Ammon's horn (tissue), 1 donor: ENCODE results near the gene C1orf159.

Source experiments
- DNase-seq: peaks from one replicate; pipeline ENCODE4 v3.0.0-alpha.2; 2016; ENCODE audit warnings: low spot score

Gene C1orf159

DNA sequence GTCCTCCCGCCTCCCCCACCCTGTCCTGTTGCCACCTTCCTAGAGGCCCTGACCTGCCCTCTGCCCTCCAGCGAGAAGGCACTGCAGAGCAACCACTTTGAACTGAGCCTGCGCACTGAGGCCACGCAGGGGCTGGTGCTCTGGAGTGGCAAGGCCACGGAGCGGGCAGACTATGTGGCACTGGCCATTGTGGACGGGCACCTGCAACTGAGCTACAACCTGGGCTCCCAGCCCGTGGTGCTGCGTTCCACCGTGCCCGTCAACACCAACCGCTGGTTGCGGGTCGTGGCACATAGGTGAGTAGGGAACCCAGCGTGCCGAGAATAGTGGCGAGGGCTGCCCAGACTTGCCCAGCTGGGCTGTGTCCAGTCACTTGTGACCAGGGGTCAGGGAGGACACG is 62.2 kb downstream of the C1orf159 start:
- DNase-seq: no peak

DNA sequence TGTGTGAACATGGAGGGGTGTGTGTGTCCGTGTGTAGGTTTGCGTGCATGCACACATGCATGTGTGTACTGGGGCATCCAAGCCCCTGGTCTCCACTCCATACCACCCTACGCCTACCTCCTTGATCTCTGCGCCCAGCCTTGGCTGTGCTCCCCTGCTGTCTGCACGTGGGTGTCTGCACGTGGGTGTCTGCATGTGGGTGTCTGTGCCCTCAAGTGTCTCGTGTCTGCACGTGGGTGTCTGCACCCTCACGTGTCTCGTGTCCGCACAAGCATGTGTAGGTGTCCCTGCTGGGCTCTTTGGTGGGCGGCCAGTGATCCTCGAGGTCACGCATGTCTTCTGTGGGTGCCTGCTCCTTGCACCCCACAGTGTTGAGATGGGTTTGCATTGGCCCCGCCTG is 62.9 kb downstream of the C1orf159 start:
- no peak for DNase-seq

DNA sequence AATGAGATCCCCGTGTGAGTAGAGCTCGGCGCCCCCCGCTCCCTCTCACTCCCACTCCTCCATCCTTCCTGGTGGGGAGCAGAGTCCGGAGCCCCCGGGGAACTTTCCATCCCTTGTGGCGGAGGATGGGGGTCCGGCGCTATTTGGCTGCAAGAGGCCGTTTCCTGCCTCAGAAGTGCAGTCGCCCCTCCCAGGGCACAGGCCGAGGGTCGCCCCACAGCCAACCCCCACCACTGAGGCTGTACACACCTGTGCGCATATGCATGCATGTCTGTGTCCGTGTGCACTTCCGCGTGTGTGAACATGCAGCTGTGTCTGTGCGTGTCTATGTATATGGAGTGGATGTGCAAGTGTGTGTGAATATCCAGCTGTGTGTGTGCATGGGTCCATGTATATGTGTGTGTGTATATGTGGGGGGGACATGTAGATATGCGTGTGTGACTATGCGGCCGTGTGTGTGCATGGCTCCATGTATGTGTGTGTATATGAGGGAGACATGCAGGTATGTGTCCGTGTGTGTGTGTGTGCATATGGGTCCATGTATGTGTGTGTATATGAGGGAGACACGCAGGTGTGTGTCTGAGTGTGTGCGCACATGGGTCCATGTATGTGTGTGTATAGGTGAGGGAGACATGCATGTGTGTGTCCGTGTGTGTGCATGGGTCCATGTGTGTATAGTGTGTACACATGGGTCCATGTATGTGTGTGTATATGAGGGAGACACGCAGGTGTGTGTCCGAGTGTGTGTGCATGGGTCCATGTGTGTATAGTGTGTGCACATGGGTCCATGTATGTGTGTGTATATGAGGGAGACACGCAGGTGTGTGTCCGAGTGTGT is 63.7 kb downstream of the C1orf159 start:
- no peak for DNase-seq

DNA sequence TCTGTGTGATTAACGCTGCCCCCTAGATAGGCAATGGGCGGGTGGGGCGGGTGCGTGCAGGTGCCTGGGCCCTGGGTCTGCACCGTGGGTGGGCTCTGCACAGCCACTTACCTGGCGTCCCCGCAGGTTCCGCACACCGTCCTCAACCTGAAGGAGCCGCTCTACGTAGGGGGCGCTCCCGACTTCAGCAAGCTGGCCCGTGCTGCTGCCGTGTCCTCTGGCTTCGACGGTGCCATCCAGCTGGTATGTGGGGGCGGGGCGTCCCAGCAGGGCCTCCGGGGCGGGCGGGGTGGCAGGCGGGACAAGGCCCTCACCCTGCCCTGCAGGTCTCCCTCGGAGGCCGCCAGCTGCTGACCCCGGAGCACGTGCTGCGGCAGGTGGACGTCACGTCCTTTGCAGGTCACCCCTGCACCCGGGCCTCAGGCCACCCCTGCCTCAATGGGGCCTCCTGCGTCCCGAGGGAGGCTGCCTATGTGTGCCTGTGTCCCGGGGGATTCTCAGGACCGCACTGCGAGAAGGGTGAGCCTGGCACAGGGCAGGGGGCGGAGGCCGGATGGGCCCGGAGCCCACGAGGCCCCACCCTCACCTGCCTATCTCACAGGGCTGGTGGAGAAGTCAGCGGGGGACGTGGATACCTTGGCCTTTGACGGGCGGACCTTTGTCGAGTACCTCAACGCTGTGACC is 64.6 kb downstream of the C1orf159 start:
- no peak for DNase-seq

DNA sequence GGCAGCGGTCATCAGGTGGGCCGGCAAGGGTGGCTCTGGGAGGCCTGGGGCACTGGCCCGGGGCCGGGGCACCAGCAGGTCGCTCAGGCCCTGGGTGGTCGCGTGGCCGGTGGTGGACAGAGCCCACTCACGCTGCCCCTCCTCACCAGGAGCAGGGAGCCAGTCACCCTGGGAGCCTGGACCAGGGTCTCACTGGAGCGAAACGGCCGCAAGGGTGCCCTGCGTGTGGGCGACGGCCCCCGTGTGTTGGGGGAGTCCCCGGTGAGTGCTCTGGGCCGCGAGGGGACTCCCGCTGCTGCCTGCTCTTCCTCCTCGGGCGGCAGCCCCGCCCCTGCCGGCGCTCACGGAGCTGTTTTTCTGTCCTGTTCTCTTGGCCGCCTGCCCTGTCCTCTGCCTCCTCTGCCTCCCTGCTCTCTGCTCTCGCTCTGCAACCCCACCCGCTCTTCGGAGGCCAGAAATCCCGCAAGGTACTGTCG is 65.3 kb downstream of the C1orf159 start:
- no peak for DNase-seq

DNA sequence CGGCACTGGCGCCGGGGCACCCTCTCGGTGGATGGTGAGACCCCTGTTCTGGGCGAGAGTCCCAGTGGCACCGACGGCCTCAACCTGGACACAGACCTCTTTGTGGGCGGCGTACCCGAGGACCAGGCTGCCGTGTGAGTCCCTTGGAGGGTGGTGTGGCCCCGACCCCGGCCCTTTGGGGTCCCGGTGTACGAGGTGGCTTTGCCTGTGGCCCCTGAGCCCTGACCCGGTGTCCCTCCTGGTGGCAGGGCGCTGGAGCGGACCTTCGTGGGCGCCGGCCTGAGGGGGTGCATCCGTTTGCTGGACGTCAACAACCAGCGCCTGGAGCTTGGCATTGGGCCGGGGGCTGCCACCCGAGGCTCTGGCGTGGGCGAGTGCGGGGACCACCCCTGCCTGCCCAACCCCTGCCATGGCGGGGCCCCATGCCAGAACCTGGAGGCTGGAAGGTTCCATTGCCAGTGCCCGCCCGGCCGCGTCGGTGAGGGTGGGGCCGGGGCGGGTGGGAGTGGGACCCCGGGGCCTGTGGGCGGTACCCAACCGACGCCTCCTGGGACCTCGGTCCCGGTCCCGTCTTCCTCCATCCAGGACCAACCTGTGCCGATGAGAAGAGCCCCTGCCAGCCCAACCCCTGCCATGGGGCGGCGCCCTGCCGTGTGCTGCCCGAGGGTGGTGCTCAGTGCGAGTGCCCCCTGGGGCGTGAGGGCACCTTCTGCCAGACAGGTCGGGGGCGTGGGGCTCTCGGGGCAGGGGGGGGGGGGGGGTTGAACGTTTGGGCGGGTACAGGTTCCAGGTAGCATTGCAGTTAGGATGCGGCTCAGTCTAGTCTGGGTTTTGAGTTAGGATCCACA is 66.3 kb downstream of the C1orf159 start:
- DNase-seq: no peak

DNA sequence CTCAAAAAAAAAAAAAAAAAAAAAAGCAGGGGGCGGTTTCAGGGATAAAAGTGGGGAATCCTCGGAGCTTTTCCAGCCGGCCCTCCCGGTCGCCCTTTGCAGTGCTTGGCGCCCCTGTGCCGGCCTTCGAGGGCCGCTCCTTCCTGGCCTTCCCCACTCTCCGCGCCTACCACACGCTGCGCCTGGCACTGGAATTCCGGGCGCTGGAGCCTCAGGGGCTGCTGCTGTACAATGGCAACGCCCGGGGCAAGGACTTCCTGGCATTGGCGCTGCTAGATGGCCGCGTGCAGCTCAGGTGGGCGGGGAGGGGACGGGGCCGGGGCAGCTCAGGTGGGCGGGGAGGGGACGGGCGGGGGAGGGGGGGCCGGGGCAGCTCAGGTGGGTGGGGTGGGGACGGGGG is 67.1 kb downstream of the C1orf159 start:
- no peak for DNase-seq

DNA sequence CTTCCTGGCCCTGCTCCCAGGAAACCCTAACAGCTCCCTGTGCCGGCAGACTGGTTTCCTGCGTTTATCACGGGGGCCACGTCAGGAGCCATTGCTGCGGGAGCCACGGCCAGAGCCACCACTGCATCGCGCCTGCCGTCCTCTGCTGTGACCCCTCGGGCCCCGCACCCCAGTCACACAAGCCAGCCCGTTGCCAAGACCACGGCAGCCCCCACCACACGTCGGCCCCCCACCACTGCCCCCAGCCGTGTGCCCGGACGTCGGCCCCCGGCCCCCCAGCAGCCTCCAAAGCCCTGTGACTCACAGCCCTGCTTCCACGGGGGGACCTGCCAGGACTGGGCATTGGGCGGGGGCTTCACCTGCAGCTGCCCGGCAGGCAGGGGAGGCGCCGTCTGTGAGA is 67.9 kb downstream of the C1orf159 start:
- DNase-seq: no peak

DNA sequence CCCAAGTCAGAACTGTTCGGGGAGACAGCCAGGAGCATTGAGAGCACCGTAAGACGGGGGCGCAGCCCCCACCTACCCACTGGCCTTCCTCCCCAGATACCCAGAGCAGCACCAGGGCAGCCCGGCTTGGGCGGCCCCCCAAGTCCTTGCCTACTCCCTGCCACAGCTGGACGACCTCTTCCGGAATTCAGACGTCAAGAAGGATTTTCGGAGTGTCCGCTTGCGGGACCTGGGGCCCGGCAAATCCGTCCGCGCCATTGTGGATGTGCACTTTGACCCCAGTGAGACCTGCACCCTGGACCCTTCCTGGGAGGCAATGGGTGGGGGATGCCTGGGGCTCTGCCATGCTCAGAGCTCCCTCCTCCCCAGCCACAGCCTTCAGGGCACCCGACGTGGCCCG is 68.5 kb downstream of the C1orf159 start:
- no peak for DNase-seq

DNA sequence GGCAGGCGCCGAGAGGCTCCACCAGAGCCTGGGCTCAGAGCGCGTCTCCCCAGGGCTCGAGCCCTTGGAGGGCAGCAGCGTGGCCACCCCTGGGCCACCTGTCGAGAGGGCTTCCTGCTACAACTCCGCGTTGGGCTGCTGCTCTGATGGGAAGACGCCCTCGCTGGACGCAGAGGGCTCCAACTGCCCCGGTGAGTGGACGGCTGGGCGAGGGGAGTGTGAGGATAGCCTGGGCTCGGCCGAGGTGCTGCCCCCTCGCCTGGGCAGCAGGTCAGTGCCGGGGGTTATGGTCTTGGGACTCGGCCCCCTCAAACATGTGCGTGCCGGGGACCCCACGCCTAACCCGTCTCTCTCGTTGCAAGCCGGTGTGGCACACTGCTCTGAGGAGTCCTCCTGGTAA is 69.1 kb downstream of the C1orf159 start:
- DNase-seq: no peak

DNA sequence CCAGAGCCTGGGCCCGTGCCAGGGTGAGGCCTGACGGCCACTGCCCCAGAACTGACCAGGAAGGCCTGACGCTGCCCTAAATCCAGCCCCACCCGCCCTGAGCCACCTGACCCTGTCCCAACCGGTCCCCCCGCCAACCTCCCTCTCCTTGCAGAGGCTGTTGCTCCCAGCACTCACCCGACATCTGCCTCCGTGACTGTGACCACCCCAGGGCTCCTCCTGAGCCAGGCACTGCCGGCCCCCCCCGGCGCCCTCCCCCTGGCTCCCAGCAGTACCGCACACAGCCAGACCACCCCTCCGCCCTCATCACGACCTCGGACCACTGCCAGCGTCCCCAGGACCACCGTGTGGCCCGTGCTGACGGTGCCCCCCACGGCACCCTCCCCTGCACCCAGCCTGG is 69.6 kb downstream of the C1orf159 start:
- no peak for DNase-seq

DNA sequence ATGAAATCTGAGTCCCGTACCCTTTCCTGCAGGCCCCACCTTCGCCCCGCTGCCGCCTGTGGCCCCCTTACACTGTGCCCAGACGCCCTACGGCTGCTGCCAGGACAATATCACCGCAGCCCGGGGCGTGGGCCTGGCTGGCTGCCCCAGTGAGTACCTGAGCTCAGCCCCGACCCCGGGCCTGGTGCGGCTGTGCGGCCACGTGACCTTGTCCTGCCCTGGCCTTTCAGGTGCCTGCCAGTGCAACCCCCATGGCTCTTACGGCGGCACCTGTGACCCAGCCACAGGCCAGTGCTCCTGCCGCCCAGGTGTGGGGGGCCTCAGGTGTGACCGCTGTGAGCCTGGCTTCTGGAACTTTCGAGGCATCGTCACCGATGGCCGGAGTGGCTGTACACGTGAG is 70.8 kb downstream of the C1orf159 start:
- no peak for DNase-seq

DNA sequence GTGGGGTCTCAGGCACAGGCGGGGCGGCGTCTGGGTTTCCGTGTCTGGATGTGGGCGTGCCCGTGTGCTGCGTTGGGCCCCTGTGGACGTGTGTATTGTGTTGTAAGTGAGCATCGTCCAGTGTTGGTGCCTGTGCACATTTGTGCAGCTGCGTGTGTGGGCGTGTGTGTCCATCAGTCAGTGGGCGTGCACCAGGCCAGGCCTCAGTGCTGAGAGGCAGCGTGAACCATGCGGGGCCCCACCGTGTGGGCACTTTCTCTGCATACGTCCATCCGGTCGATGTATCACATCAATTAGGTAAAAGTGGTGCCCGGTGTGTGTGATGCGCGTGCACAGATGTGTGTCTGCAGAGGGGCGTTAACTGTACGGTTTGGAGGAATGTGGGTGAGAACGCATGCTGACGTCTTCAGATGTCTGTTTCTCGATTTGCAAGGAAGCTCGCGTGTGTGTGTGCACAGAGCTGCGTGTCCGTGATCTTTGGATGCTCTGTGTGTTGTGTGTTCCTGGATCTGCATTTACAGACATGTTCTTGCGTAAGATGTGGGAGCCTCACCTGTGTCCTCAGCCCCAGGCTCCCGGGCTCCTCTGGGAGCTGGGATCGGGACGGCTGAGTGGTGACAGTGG is 71.3 kb downstream of the C1orf159 start:
- no peak for DNase-seq

DNA sequence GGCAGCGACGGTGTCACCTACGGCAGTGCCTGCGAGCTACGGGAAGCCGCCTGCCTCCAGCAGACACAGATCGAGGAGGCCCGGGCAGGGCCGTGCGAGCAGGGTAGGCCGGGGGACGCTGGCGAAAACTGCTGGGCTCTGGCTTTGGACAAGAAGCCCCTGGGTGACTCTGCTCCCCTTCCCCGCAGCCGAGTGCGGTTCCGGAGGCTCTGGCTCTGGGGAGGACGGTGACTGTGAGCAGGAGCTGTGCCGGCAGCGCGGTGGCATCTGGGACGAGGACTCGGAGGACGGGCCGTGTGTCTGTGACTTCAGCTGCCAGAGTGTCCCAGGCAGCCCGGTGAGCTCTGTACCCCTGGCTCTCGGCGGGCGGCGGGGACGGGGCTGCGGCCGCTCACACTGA is 72.0 kb downstream of the C1orf159 start:
- no peak for DNase-seq

DNA sequence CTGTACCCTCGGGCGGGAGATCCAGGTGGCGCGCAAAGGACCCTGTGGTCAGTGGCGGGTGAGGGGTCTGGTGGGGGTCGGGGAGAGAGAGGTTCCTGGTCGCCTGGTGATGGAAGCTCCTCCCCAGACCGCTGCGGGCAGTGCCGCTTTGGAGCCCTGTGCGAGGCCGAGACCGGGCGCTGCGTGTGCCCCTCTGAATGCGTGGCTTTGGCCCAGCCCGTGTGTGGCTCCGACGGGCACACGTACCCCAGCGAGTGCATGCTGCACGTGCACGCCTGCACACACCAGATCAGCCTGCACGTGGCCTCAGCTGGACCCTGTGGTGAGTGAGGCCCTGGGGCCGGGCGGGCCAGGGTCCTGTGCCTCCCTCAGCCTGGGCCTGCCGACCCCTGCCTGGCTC is 72.5 kb downstream of the C1orf159 start:
- DNase-seq: no peak

DNA sequence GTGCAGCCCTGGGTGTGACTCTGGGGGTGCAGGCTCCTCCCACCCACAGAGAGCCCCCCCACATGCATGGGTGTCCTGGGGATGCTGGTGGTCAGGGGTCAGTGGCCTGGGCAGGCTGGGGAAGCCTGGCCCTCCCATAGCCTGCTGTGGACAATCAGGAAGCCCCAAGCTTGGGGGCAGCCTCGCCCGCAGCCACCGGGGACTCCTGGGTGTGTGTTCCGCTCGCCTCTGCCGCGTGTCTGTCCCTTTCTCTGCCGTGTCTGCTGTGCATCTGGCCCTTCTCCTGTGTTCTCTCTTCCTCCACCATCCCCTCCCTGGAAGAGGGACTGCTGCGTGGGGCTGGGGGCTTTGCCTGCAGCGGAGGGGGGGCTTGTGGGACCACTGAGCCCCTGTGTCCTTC is 73.1 kb downstream of the C1orf159 start:
- DNase-seq: no peak

DNA sequence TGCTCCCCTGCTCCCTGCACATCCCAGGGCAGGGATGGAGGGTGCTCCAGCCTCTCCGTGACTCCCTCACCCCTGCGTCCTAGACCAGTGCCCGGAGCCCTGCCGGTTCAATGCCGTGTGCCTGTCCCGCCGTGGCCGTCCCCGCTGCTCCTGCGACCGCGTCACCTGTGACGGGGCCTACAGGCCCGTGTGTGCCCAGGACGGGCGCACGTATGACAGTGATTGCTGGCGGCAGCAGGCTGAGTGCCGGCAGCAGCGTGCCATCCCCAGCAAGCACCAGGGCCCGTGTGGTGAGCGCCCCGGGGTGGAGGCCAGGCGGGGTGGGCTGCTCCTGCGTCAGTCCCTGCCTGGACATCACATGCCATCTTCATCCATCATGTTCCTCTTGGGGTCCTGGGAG is 74.0 kb downstream of the C1orf159 start:
- DNase-seq: no peak

DNA sequence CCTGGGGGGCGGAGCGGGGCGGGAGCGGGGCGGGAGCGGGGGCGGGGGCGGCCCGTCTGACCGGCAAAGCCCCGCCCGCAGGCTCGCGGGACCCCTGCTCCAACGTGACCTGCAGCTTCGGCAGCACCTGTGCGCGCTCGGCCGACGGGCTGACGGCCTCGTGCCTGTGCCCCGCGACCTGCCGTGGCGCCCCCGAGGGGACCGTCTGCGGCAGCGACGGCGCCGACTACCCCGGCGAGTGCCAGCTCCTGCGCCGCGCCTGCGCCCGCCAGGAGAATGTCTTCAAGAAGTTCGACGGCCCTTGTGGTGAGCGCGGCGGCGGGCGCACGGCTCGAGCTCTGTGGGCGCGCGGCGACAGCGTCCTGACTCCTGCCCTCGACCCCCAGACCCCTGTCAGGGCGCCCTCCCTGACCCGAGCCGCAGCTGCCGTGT is 74.8 kb downstream of the C1orf159 start:
- no peak for DNase-seq

DNA sequence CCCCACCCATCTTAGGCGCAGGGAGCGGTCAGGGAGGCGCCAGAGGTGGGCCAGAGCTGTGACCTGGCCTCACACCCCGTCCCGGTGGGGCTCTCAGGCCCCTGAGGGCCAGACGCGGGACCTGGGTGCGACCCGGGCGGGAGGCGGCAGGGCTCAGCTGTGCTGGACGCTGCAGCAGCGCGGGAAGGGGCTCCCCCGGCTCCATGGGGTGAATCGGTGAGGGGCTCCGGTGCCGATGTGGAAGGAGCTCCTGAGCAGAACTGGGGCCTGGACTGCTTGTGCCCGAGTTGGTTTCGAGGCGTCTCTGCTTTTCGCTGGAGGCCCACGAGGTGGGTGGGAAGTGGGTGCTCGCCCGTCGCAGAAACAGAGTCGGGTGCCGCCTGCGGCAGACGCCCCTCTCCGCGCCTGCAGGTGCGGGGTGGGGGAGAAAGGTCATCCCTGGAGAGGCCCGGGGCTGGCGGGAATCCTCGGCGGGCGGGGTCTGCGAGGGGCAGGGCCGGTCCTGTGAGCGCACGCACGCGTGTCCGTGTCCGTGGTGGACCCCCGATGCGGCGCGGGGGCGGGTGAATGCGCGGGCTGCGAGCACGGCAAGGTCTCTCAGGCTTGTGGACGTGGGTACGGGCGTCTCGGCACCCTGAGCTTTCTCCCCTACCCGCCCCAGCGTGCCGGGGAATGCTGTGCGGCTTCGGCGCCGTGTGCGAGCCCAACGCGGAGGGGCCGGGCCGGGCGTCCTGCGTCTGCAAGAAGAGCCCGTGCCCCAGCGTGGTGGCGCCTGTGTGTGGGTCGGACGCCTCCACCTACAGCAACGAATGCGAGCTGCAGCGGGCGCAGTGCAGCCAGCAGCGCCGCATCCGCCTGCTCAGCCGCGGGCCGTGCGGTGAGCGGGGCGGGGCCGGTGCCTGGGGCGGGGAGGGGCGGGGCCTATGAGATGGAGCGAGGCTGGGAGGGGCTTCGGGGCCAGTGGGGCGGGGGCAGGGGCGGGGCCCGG is 75.6 kb downstream of the C1orf159 start:
- peak; percentile 86 for DNase-seq

DNA sequence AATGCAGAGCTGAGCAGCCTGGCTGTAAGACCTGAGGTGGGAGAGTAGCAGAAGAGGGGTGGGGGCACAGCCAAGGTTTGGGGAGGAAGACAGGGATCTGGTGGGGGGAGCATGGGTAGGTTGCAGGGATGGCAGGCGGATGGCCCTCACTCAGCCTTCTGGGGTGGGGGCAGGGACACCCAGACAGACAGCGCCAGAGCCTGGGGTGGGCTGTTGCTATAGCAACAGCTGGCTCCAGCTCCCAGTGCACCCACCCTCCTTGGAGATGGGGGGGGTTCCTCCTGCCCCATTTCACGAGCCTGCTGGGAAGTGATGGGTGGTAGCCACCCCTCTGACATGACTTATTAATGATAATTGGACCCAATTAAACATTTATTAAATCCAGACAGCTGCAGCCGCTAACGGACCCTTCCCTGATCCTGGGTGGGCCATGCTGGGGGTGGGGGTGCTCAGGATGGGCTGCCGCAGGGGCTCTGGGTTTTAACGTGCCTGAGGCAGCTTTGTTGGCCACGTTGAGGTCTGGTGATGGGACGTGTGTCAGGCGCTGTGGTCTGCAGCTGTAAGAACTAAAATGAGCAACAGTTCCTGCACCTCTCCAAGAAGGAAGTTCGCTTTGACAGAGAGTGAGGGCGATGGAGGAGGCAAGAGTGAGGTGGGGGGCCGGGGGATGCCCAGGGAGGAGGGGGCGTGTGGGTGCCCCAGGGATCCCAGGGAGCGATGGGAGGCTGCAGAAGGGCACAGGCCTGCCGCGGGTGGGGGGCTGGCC is 76.6 kb downstream of the C1orf159 start:
- DNase-seq: no peak
